IMR-90 (cell line): ENCODE data around the gene RBM34. TPM values are rescaled to one million over a fixed set of nuclear protein-coding genes. Genes with fewer than 3 reads are reported as not detected.

Experiments
- ATAC-seq: fragments of 200-7000 bp; cut with Tn5 transposase; 2 replicates; pipeline ENCODE4 v1.9.1; 2020; ENCODE audit warnings: low read depth, mild to moderate bottlenecking, moderate library complexity
- BruUV-seq: library from RNA; stranded (reverse); fragments of 400-500 nt; replicated peaks from 2 replicates; lab custom pipeline; 2021; lab: Mats Ljungman, UMichigan
- CTCF ChIA-PET: fragments of 300-600 bp; formaldehyde crosslinking; extraction: SDS; loops from one replicate; lab custom pipeline; 2021; ENCODE audit warnings: antibody characterized with exemption; lab: Yijun Ruan, JAX
- POLR2A ChIA-PET: fragments of 300-600 bp; sonication (Branson Sonifier 250); formaldehyde crosslinking; loops from one replicate; lab custom pipeline; 2022; ENCODE audit warnings: antibody characterized with exemption; ENCODE audit not compliant: unreplicated experiment; lab: Charles Lee
- DNase-seq: peaks from one replicate; pipeline ENCODE4 v3.0.0; 2013
- H2AFZ ChIP-seq: replicated peaks from 2 replicates; pipeline ENCODE3; 2013; ENCODE audit warnings: low read length, mild to moderate bottlenecking; ENCODE audit not compliant: poor library complexity
- H2AK5ac ChIP-seq: 2 replicates; pipeline ENCODE4 v1.6.1; 2013; ENCODE audit warnings: low read depth, low read length, inconsistent platforms
- H2AK9ac ChIP-seq: replicated peaks from 2 replicates; pipeline ENCODE3; 2013; ENCODE audit warnings: mild to moderate bottlenecking, low read depth, low read length, moderate library complexity; ENCODE audit not compliant: poor library complexity
- H2BK120ac ChIP-seq: 2 replicates; pipeline ENCODE4 v1.6.1; 2013; ENCODE audit warnings: low read depth, low read length, inconsistent platforms
- H2BK15ac ChIP-seq: 3 replicates; pipeline ENCODE4 v1.6.1; 2013; ENCODE audit warnings: low read depth, low read length, inconsistent platforms
- H2BK20ac ChIP-seq: 2 replicates; pipeline ENCODE4 v1.6.1; 2013; ENCODE audit warnings: low read depth, mild to moderate bottlenecking, inconsistent platforms, low read length, moderate library complexity
- H2BK5ac ChIP-seq: 2 replicates; pipeline ENCODE4 v1.6.1; 2013; ENCODE audit warnings: mild to moderate bottlenecking, low read depth, low read length, inconsistent platforms; ENCODE audit not compliant: poor library complexity, severe bottlenecking
- H3K14ac ChIP-seq: replicated peaks from 2 replicates; pipeline ENCODE4 v1.6.1; 2013; ENCODE audit warnings: low read depth, low read length, inconsistent platforms
- H3K18ac ChIP-seq: 2 replicates; pipeline ENCODE4 v1.6.1; 2013; ENCODE audit warnings: low read depth, low read length, control low read depth
- H3K23ac ChIP-seq: 2 replicates; pipeline ENCODE4 v1.6.1; 2013; ENCODE audit warnings: low read depth, low read length, inconsistent platforms
- H3K27ac ChIP-seq: 2 replicates; pipeline ENCODE4 v1.5.1; 2013; ENCODE audit warnings: mild to moderate bottlenecking, control low read depth, low read length; ENCODE audit not compliant: insufficient read depth
- H3K27me3 ChIP-seq: 2 replicates; pipeline ENCODE4 v1.6.1; 2013; ENCODE audit warnings: low read length; ENCODE audit not compliant: control insufficient read depth, insufficient read depth
- H3K36me3 ChIP-seq: 2 replicates; pipeline ENCODE4 v1.6.1; 2013; ENCODE audit warnings: low read length, mixed read lengths; ENCODE audit not compliant: control insufficient read depth, insufficient read depth
- H3K4ac ChIP-seq: 2 replicates; pipeline ENCODE4 v1.6.1; 2013; ENCODE audit warnings: low read depth, low read length, inconsistent platforms
- H3K4me1 ChIP-seq: 2 replicates; pipeline ENCODE4 v1.6.1; 2013; ENCODE audit warnings: low read length, mixed read lengths; ENCODE audit not compliant: control insufficient read depth, insufficient read depth
- H3K4me2 ChIP-seq: 2 replicates; pipeline ENCODE4 v1.6.1; 2013; ENCODE audit warnings: low read depth, mild to moderate bottlenecking, control low read depth, low read length, moderate library complexity
- H3K4me3 ChIP-seq: 2 replicates; pipeline ENCODE4 v1.5.1; 2013; ENCODE audit warnings: low read depth, mild to moderate bottlenecking, control low read depth, low read length, moderate library complexity; ENCODE audit not compliant: insufficient read depth
- H3K56ac ChIP-seq: 2 replicates; pipeline ENCODE4 v1.6.1; 2013; ENCODE audit warnings: low read length, inconsistent platforms; ENCODE audit not compliant: insufficient read depth; ENCODE audit errors: extremely low read depth
- H3K79me1 ChIP-seq, 2 experiments: 2 replicates each; pipeline ENCODE4 v1.6.1; 2013; ENCODE audit warnings: low read length in 2 of 2, inconsistent platforms in 1 of 2, low read depth in 1 of 2
- H3K9ac ChIP-seq: 2 replicates; pipeline ENCODE4 v1.6.1; 2013; ENCODE audit warnings: low read depth, low read length, control low read depth
- H3K9me1 ChIP-seq: 2 replicates; pipeline ENCODE4 v1.6.1; 2013; ENCODE audit warnings: low read length, inconsistent platforms; ENCODE audit not compliant: insufficient read depth
- H3K9me3 ChIP-seq: 2 replicates; pipeline ENCODE4 v1.6.1; 2013; ENCODE audit warnings: low read length; ENCODE audit not compliant: control insufficient read depth, insufficient read depth
- H4K20me1 ChIP-seq: 2 replicates; pipeline ENCODE4 v1.6.1; 2013; ENCODE audit warnings: low read length, inconsistent platforms; ENCODE audit not compliant: insufficient read depth
- H4K5ac ChIP-seq: 2 replicates; pipeline ENCODE4 v1.6.1; 2013; ENCODE audit warnings: mild to moderate bottlenecking, low read depth, low read length, control low read depth
- H4K8ac ChIP-seq, 2 experiments: 2 replicates each; pipeline ENCODE4 v1.6.1; 2013; ENCODE audit warnings: low read depth in 2 of 2, low read length in 2 of 2, control low read depth in 1 of 2, inconsistent platforms in 1 of 2
- H4K91ac ChIP-seq: 2 replicates; pipeline ENCODE4 v1.6.1; 2013; ENCODE audit warnings: low read depth, low read length, inconsistent platforms; ENCODE audit not compliant: insufficient read depth
- BHLHE40 ChIP-seq: fragments of 150-350 bp; IDR thresholded peaks from 2 replicates; pipeline ENCODE4 v1.6.1; 2016; ENCODE audit warnings: mild to moderate bottlenecking, low read depth, low read length
- CEBPB ChIP-seq: IDR thresholded peaks from 2 replicates; pipeline ENCODE4 v1.6.1; 2012; ENCODE audit warnings: low read depth, low read length, improper control_type of control experiment
- CHD1 ChIP-seq: IDR thresholded peaks from 2 replicates; pipeline ENCODE4 v1.6.1; 2012; ENCODE audit warnings: low read depth, low read length, improper control_type of control experiment
- MXI1 ChIP-seq: IDR thresholded peaks from 2 replicates; pipeline ENCODE4 v1.6.1; 2012; ENCODE audit warnings: low read depth, mild to moderate bottlenecking, low read length, moderate library complexity, borderline replicate concordance
- POLR2A ChIP-seq: IDR thresholded peaks from 2 replicates; pipeline ENCODE4 v1.6.1; 2012; ENCODE audit warnings: mild to moderate bottlenecking, low read depth, low read length
- RAD21 ChIP-seq: IDR thresholded peaks from 2 replicates; pipeline ENCODE4 v1.6.1; 2012; ENCODE audit warnings: low read length, improper control_type of control experiment
- RCOR1 ChIP-seq: IDR thresholded peaks from 2 replicates; pipeline ENCODE4 v1.6.1; 2012; ENCODE audit warnings: mild to moderate bottlenecking, low read length, improper control_type of control experiment; ENCODE audit not compliant: insufficient replicate concordance
- WGBS, 2 experiments: methylation state at CpG; one replicate each; pipeline versions ENCODE4 v1.1.5 to v1.1.7; 2013; ENCODE audit warnings: missing lambda C conversion rate in 2 of 2; ENCODE audit not compliant: insufficient read length in 1 of 2; ENCODE audit errors: extremely low coverage in 2 of 2; 5-methylcytosine and 5-hydroxymethylcytosine counted together
- dilution Hi-C: fragments of 300-500 bp; cut with HindIII; formaldehyde crosslinking; loops from one replicate; pipeline ENCODE4 v1.14.3; 2018; ENCODE audit warnings: low sequenced_read_pairs; ENCODE audit not compliant: unreplicated experiment
- in situ Hi-C: fragments of 300-500 bp; cut with MboI; formaldehyde crosslinking; loops from 3 replicates; pipeline ENCODE4 v1.14.3; 2019; ENCODE audit warnings: low sequenced_read_pairs, inconsistent platforms, mixed read lengths
- intact Hi-C: fragments of 100-400 bp; cut with micrococcal nuclease; formaldehyde crosslinking; loops from 2 replicates; pipeline ENCODE4 v1.10.0; 2022
- polyA plus RNA-seq, 3 experiments: library from polyadenylated mRNA; depleted of rRNA; stranded (reverse); fragments of >200 nt; gene quantifications; 2 replicates each; pipeline ENCODE4 v1.2.3, GENCODE V29; 2012; ENCODE audit warnings: low replicate concordance in 1 of 3
- total RNA-seq: library from RNA; depleted of rRNA; stranded (reverse); fragments of >200 nt; gene quantifications from 2 replicates; pipeline ENCODE4 v1.2.3, GENCODE V29; 2012
- TF ChIP-seq, protein P1 (sequence below): conservative IDR thresholded peaks from 2 replicates; pipeline ENCODE4 v1.5.1; 2012; ENCODE audit warnings: mild to moderate bottlenecking, low read depth, low read length, improper control_type of control experiment
- TF ChIP-seq, protein P2 (sequence below): fragments of 150-350 bp; IDR thresholded peaks from 2 replicates; pipeline ENCODE4 v1.6.1; 2016; ENCODE audit warnings: low read depth, mild to moderate bottlenecking, low read length, moderate library complexity, borderline replicate concordance

Gene RBM34
- total and polyA plus RNA-seq, 2 of the 4 experiments (the other 2 are of a cell fraction), result 28.7 to 34.0 TPM

DNA sequence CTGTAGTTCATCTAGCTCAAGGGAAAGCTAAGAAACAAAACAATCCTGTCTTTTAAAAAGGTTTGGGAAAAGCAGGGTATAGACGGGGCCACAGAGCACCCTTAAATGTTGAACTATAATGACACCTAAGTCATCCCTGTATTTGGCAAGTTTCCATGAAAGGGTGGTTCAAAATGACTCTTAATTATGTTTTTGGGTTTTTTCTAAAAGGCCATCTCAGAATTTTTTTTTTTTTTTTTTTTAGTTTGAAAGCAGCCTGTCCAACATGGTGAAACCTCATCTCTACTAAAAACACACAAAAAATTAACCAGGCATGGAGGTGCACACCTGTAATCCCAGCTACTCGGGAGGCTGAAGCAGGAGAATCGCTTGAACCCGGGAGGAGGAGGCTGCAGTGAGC, 54.6 kb downstream of the RBM34 start:
- H3K27ac ChIP-seq, result no peak overlapping the region
- no peak for DNase-seq
- H3K56ac ChIP-seq, result no peak overlapping the region
- H2AK5ac ChIP-seq, result no peak overlapping the region
- H2BK5ac ChIP-seq, result no peak overlapping the region
- no peak overlapping the region for H3K23ac ChIP-seq
- no peaks in the 10 kb centered on the region for H3K9me3 ChIP-seq
- in situ Hi-C loops (loop anchor here (10.0 to 25.0 kb wide), 2 partner anchors 308 to 969 kb away; no protein-coding TSS in a partner anchor), dilution Hi-C loops (no loop called here), intact Hi-C loops (no loop called here)
- H3K9ac ChIP-seq, result no peak overlapping the region
- H2AFZ ChIP-seq, result no peak overlapping the region
- H4K20me1 ChIP-seq, result peaks cover 8% of the 10 kb centered on the region
- no TSS peak for BruUV-seq
- CTCF ChIA-PET, result interaction anchor here (0.7 to 1.1 kb wide), 3 partner anchors 13 to 620 kb away, joined by 3 to 4 read pairs (median 3); no protein-coding TSS in a partner anchor
- peaks cover 25% of the 10 kb centered on the region for H3K36me3 ChIP-seq
- peaks cover 10% of the 10 kb centered on the region for H3K9me1 ChIP-seq
- no peak overlapping the region for H3K4ac ChIP-seq
- no peak overlapping the region for H3K14ac ChIP-seq
- no peak overlapping the region for H4K91ac ChIP-seq
- POLR2A ChIA-PET, result no interaction called here
- H3K18ac ChIP-seq, result no peak overlapping the region
- no peak overlapping the region for H3K4me3 ChIP-seq
- H3K79me1 ChIP-seq, result peaks cover 28 to 53% of the 10 kb centered on the region in 2 experiments
- no peak overlapping the region for H4K8ac ChIP-seq
- H2BK20ac ChIP-seq, result no peak overlapping the region
- no peak overlapping the region for H2AK9ac ChIP-seq
- no peak for ATAC-seq
- peaks cover 4% of the 10 kb centered on the region for H3K4me1 ChIP-seq
- no peak overlapping the region for H3K4me2 ChIP-seq
- WGBS, 2 experiments, result 100% methylated on average over 1 of the region's 4 CpGs; no CpG with 5 or more reads in 1 of the 2 experiments
- H3K27me3 ChIP-seq, result no peaks in the 10 kb centered on the region
- H4K5ac ChIP-seq, result no peak overlapping the region
- TF ChIP-seq MXI1, result no peak
- TF ChIP-seq RCOR1, result no peak
- TF ChIP-seq RAD21, result no peak
- no peak for TF ChIP-seq POLR2A
- TF ChIP-seq BHLHE40, result no peak
- TF ChIP-seq CHD1, result no peak
- TF ChIP-seq, protein P1, sequence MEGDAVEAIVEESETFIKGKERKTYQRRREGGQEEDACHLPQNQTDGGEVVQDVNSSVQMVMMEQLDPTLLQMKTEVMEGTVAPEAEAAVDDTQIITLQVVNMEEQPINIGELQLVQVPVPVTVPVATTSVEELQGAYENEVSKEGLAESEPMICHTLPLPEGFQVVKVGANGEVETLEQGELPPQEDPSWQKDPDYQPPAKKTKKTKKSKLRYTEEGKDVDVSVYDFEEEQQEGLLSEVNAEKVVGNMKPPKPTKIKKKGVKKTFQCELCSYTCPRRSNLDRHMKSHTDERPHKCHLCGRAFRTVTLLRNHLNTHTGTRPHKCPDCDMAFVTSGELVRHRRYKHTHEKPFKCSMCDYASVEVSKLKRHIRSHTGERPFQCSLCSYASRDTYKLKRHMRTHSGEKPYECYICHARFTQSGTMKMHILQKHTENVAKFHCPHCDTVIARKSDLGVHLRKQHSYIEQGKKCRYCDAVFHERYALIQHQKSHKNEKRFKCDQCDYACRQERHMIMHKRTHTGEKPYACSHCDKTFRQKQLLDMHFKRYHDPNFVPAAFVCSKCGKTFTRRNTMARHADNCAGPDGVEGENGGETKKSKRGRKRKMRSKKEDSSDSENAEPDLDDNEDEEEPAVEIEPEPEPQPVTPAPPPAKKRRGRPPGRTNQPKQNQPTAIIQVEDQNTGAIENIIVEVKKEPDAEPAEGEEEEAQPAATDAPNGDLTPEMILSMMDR, result no peak
- TF ChIP-seq, protein P2, sequence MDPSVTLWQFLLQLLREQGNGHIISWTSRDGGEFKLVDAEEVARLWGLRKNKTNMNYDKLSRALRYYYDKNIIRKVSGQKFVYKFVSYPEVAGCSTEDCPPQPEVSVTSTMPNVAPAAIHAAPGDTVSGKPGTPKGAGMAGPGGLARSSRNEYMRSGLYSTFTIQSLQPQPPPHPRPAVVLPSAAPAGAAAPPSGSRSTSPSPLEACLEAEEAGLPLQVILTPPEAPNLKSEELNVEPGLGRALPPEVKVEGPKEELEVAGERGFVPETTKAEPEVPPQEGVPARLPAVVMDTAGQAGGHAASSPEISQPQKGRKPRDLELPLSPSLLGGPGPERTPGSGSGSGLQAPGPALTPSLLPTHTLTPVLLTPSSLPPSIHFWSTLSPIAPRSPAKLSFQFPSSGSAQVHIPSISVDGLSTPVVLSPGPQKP, result no peak
- TF ChIP-seq CEBPB, result no peak
- no peak overlapping the region for H2BK15ac ChIP-seq
- no peak overlapping the region for H2BK120ac ChIP-seq
